ENCODE measurements around the gene FEM1C.

- TF ChIP-seq CTCF (conservative IDR thresholded peaks at IDR 0.05; ENCODE audit: low read length) (no peak), EZH2phosphoT487 (IDR thresholded peaks at IDR 0.05; ENCODE audit: borderline replicate concordance) (no peak)
These were observed 34.6 kb upstream of the FEM1C start for GRCh38 chr5:115579216-115579615.
